DND-41 (cell line): ENCODE data around the gene MRM2.

Experiments
- ATAC-seq: fragments of 200-7000 bp; cut with Tn5 transposase; 3 replicates; pipeline ENCODE4 v1.9.1; 2021; ENCODE audit warnings: low read depth; ENCODE audit not compliant: insufficient read depth
- DNase-seq: peaks from one replicate; pipeline ENCODE4 v3.0.0-alpha.2; 2020
- H2AFZ ChIP-seq: 2 replicates; pipeline ENCODE4 v1.6.0; 2012; ENCODE audit warnings: low read depth, low read length
- H3K27ac ChIP-seq: 2 replicates; pipeline ENCODE4 v1.5.1; 2012; ENCODE audit warnings: low read length, inconsistent platforms
- H3K27me3 ChIP-seq: fragments of 200-600 bp; sonication (generic); 2 replicates; pipeline ENCODE4 v1.6.0; 2012; ENCODE audit warnings: low read length, mild to moderate bottlenecking, inconsistent platforms; ENCODE audit not compliant: insufficient read depth, poor library complexity
- H3K36me3 ChIP-seq: 2 replicates; pipeline ENCODE4 v1.5.1; 2012; ENCODE audit warnings: low read length, inconsistent platforms; ENCODE audit not compliant: insufficient read depth
- H3K4me1 ChIP-seq: 2 replicates; pipeline ENCODE4 v1.5.1; 2012; ENCODE audit warnings: mild to moderate bottlenecking, low read length; ENCODE audit not compliant: insufficient read depth
- H3K4me2 ChIP-seq: 2 replicates; pipeline ENCODE4 v1.6.0; 2012; ENCODE audit warnings: mild to moderate bottlenecking, moderate library complexity, low read length, inconsistent platforms; ENCODE audit not compliant: insufficient read depth
- H3K4me3 ChIP-seq, 2 experiments: fragments of 200-600 bp in 1 of 2; shearing (Covaris generic) in 1 of 2; 2 replicates each; pipeline ENCODE4 v1.5.1; 2012 to 2016; ENCODE audit warnings: inconsistent platforms in 2 of 2, low read length in 2 of 2, mild to moderate bottlenecking in 2 of 2, low read depth in 1 of 2, moderate library complexity in 1 of 2
- H3K79me2 ChIP-seq: 2 replicates; pipeline ENCODE4 v1.6.0; 2012; ENCODE audit warnings: low read length, inconsistent platforms; ENCODE audit not compliant: insufficient read depth
- H3K9ac ChIP-seq: 2 replicates; pipeline ENCODE4 v1.6.0; 2012; ENCODE audit warnings: low read depth, mild to moderate bottlenecking, inconsistent platforms, low read length, moderate library complexity
- H3K9me3 ChIP-seq: 2 replicates; pipeline ENCODE4 v1.5.1; 2012; ENCODE audit warnings: low read length, moderate library complexity, mild to moderate bottlenecking, inconsistent platforms; ENCODE audit not compliant: insufficient read depth, severe bottlenecking
- H4K20me1 ChIP-seq: 2 replicates; pipeline ENCODE4 v1.6.0; 2012; ENCODE audit warnings: low read length; ENCODE audit not compliant: insufficient read depth
- CTCF ChIP-seq: IDR thresholded peaks from 2 replicates; pipeline ENCODE4 v1.5.1; 2012; ENCODE audit warnings: borderline replicate concordance, low read length, moderate library complexity, mild to moderate bottlenecking; ENCODE audit not compliant: poor library complexity, severe bottlenecking; ENCODE audit errors: extremely low read depth
- EZH2 ChIP-seq: IDR thresholded peaks from 3 replicates; pipeline ENCODE4 v1.6.1; 2012; ENCODE audit warnings: borderline replicate concordance, low read depth, mild to moderate bottlenecking, moderate library complexity, low read length, inconsistent platforms; ENCODE audit not compliant: severe bottlenecking

MRM2 gene

GRCh38 chr7:2289111-2289586 lies 47.1 kb upstream of the MRM2 start:
- Histone ChIP-seq H3K36me3 (no peaks in the 10 kb centered on the region; the same call in 1 of the 2 replicates), H4K20me1 (peaks cover 4% of the 10 kb centered on the region; the same call in 1 of the 2 replicates), H3K27me3 (no peaks in the 10 kb centered on the region), H3K9ac (no peak overlapping the region), H3K4me3 (no peak overlapping the region), H3K4me2 (no peak overlapping the region), H3K79me2 (peaks cover 22% of the 10 kb centered on the region), H2AFZ (no peak overlapping the region), H3K9me3 (no peaks in the 10 kb centered on the region), H3K27ac (no peak overlapping the region), H3K4me1 (no peaks in the 10 kb centered on the region)
- TF ChIP-seq CTCF (no peak), EZH2 (no peak)
- ATAC-seq (no peak), DNase-seq (no peak)

GRCh38 chr7:2288503-2288902 lies 46.5 kb upstream of the MRM2 start:
- no peaks in the 10 kb centered on the region for H3K9me3 ChIP-seq
- H3K36me3 ChIP-seq: no peaks in the 10 kb centered on the region; the same call in 1 of the 2 replicates
- no peak overlapping the region for H3K27ac ChIP-seq
- no peaks in the 10 kb centered on the region for H3K4me1 ChIP-seq
- peaks cover 22% of the 10 kb centered on the region for H3K79me2 ChIP-seq
- no peak for DNase-seq
- no peak overlapping the region for H3K4me3 ChIP-seq
- no peak overlapping the region for H2AFZ ChIP-seq
- TF ChIP-seq CTCF (no peak), EZH2 (no peak)
- ATAC-seq: no peak
- H4K20me1 ChIP-seq: peaks cover 6% of the 10 kb centered on the region; the same call in 1 of the 2 replicates
- no peaks in the 10 kb centered on the region for H3K27me3 ChIP-seq
- no peak overlapping the region for H3K9ac ChIP-seq
- H3K4me2 ChIP-seq: no peak overlapping the region

DNA sequence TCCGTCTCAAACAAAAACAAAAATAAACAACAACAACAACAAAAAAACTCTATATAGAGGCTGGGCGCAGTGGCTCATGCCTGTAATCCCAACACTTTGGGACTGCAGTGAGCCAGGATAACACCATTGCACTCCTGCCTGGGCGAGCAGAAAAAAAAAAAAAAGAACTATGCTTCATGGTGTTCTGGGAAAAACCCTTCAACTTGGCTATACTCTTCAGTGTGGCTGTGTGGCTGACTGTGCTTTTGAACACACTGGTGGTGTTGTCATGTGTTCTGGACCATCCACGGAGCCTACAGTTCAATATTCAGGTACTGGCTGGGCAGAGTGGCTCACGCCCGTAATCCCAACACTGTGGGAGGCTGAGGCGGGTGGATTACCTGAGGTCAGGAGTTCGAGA lies 45.7 kb upstream of the MRM2 start:
- Histone ChIP-seq H3K4me3 (no peak overlapping the region), H3K9ac (no peak overlapping the region), H3K4me1 (no peaks in the 10 kb centered on the region), H3K9me3 (no peaks in the 10 kb centered on the region), H3K27ac (no peak overlapping the region), H2AFZ (no peak overlapping the region), H3K36me3 (no peaks in the 10 kb centered on the region; the same call in 1 of the 2 replicates), H3K27me3 (no peaks in the 10 kb centered on the region), H3K4me2 (no peak overlapping the region), H3K79me2 (peaks cover 23% of the 10 kb centered on the region), H4K20me1 (peaks cover 11% of the 10 kb centered on the region; the same call in 1 of the 2 replicates)
- no peak for TF ChIP-seq EZH2
- TF ChIP-seq CTCF: no peak
- DNase-seq: no peak
- ATAC-seq: no peak

- Histone ChIP-seq H3K27ac (no peak overlapping the region), H3K79me2 (peaks cover 33% of the 10 kb centered on the region), H4K20me1 (peaks cover 23% of the 10 kb centered on the region; the same call in 1 of the 2 replicates), H3K27me3 (no peaks in the 10 kb centered on the region), H3K36me3 (no peaks in the 10 kb centered on the region), H3K4me1 (no peaks in the 10 kb centered on the region), H2AFZ (no peak overlapping the region), H3K4me2 (no peak overlapping the region), H3K9me3 (no peaks in the 10 kb centered on the region), H3K9ac (no peak overlapping the region), H3K4me3 (no peak overlapping the region)
- no peak; the same call in 2 of the 3 replicates for ATAC-seq
- TF ChIP-seq EZH2 (no peak), CTCF (no peak)
- no peak for DNase-seq
Measured at GRCh38 chr7:2283074-2283473, 41.1 kb upstream of the MRM2 start.
